ENCODE results near the gene BANF2. TPM values are rescaled to one million over a fixed set of nuclear protein-coding genes. Genes with fewer than 3 reads are reported as not detected.

BANF2 gene
- total and polyA plus RNA-seq, 12 donors, result not detected

DNA sequence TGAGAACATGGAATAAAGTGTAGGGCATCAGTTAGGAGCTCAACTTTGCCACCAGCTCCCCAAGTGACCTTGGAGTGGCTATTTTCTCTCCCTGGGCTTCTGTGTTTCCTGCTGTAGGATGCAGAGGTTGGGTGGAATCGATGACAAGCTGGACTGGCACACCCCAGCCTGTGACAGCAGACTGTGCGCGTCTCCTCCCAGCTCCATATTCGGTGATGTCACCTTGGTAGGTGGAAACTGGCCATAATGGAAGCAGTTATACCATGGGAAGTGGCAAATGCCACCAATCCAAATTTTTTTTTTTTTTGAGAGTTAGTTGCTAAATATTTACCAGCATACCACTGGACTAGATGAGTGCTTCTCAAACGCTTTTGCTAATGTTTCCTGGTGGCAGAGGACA is 85.2 kb downstream of the BANF2 start:
- H3K4me3 ChIP-seq, result no peak overlapping the region
- H3K27ac ChIP-seq, result peak overlapping the region in 1 of 10 donors; percentile 57
- WGBS, 2 donors, result 90 to 93% methylated on average over 5 of the region's 5 CpGs
- H3K4me1 ChIP-seq, result peaks cover 0 to 15% (median 6%) of the 10 kb centered on the region in 9 donors
- ATAC-seq (peak in 1 of 8 donors; percentile 21), DNase-seq (no peak)
- no peaks in the 10 kb centered on the region for H3K9me3 ChIP-seq
- intact Hi-C loops (cut with DNase I), result no loop called here
- no peaks in the 10 kb centered on the region for H3K27me3 ChIP-seq
- no peaks in the 10 kb centered on the region for H3K36me3 ChIP-seq
- TF ChIP-seq, protein P1, sequence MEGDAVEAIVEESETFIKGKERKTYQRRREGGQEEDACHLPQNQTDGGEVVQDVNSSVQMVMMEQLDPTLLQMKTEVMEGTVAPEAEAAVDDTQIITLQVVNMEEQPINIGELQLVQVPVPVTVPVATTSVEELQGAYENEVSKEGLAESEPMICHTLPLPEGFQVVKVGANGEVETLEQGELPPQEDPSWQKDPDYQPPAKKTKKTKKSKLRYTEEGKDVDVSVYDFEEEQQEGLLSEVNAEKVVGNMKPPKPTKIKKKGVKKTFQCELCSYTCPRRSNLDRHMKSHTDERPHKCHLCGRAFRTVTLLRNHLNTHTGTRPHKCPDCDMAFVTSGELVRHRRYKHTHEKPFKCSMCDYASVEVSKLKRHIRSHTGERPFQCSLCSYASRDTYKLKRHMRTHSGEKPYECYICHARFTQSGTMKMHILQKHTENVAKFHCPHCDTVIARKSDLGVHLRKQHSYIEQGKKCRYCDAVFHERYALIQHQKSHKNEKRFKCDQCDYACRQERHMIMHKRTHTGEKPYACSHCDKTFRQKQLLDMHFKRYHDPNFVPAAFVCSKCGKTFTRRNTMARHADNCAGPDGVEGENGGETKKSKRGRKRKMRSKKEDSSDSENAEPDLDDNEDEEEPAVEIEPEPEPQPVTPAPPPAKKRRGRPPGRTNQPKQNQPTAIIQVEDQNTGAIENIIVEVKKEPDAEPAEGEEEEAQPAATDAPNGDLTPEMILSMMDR (IDR thresholded peaks at IDR 0.05), result no peak

Other genes starting within 250 kb of the BANF2 start
- 1 to 10 TPM in 2 of 10 donors, under 1 TPM in 8; 0.27 to 1.9 (median 0.70) TPM for gene BFSP1, start 168.6 kb upstream of the BANF2 start, total RNA-seq
- under 1 TPM; 0.19 to 0.44 TPM for gene BFSP1, start 168.6 kb upstream of the BANF2 start, polyA plus RNA-seq
- gene DSTN, start 129.9 kb upstream of the BANF2 start, total RNA-seq, result 100 to 1,000 TPM; 353 to 802 (median 569) TPM
- 100 to 1,000 TPM; 261 to 538 TPM for gene DSTN, start 129.9 kb upstream of the BANF2 start, polyA plus RNA-seq
- 10 to 100 TPM; 23.5 to 71.3 (median 29.0) TPM for gene RRBP1, start 17.7 kb upstream of the BANF2 start, total RNA-seq
- 10 to 100 TPM; 29.3 to 41.9 TPM for gene RRBP1, start 17.7 kb upstream of the BANF2 start, polyA plus RNA-seq